Naive thymus-derived CD8-positive, alpha-beta T cell (primary cell): ENCODE results near the gene MUC4. TPM values are rescaled to one million over a fixed set of nuclear protein-coding genes. Genes with fewer than 3 reads are reported as not detected.
"Not testable (repeated sequence)": the region's sequence is repeated elsewhere in the genome, so short reads cannot be mapped to it uniquely, and the experiment has no call there.

ENCODE experiments used
- ATAC-seq, 2 donors: fragments of 150-1000 bp; cut with Tn5 transposase in 1 of 2; sonication (Bioruptor Pico), chemical (Tn5 transposase) in 1 of 2; 1 replicate in 1 of 2; 2 replicates in 1 of 2; pipeline ENCODE4 v1.10.0; 2021; ENCODE audit warnings: mild to moderate bottlenecking in 2 of 2, moderate library complexity in 2 of 2
- POLR2A ChIA-PET: fragments of 350-600 bp; sonication (Branson Sonifier 250); formaldehyde crosslinking; loops from one replicate; lab custom pipeline; 2021; ENCODE audit warnings: antibody characterized with exemption; lab: Charles Lee
- DNase-seq, 10 donors: peaks; one replicate each; pipeline versions ENCODE4 v3.0.0 to v3.0.0-alpha.2; 2020 to 2022
- H3K27ac Mint-ChIP-seq, 10 donors: one replicate each; pipeline ENCODE4 v1.8.0; 2020 to 2022; ENCODE audit warnings: mild to moderate bottlenecking in 10 of 10, mixed read lengths in 10 of 10, moderate library complexity in 4 of 10, inconsistent platforms in 1 of 10
- H3K27me3 Mint-ChIP-seq, 5 donors: one replicate each; pipeline ENCODE4 v1.8.0; 2021 to 2022; ENCODE audit warnings: mixed read lengths in 5 of 5
- H3K36me3 Mint-ChIP-seq, 3 donors: one replicate each; pipeline ENCODE4 v1.8.0; 2020 to 2022; ENCODE audit warnings: mixed read lengths in 3 of 3, mild to moderate bottlenecking in 2 of 3, inconsistent platforms in 1 of 3
- H3K4me1 Mint-ChIP-seq, 4 donors: one replicate each; pipeline ENCODE4 v1.8.0; 2021 to 2022; ENCODE audit warnings: mixed read lengths in 4 of 4
- H3K4me3 Mint-ChIP-seq, 10 donors: one replicate each; pipeline ENCODE4 v1.8.0; 2020 to 2022; ENCODE audit warnings: mild to moderate bottlenecking in 10 of 10, mixed read lengths in 10 of 10, moderate library complexity in 6 of 10, inconsistent platforms in 1 of 10
- H3K9me3 Mint-ChIP-seq, 9 donors: one replicate each; pipeline ENCODE4 v1.8.0; 2020 to 2022; ENCODE audit warnings: mixed read lengths in 9 of 9, mild to moderate bottlenecking in 3 of 9, inconsistent platforms in 1 of 9, moderate library complexity in 1 of 9
- polyA plus RNA-seq, 3 donors: library from polyadenylated mRNA; unstranded; fragments of 300-500 nt; fragmentation: Illumina TruSeq; gene quantifications; one replicate each; pipeline ENCODE4 v1.2.3, GENCODE V29; 2021
- total RNA-seq, 8 experiments: library from RNA in 2 of 8; stranded (reverse) in 2 of 8; gene quantifications; one replicate each; pipeline ENCODE4 v1.2.3 and lab custom pipeline; 2021 to 2026

The MUC4 gene
- total and polyA plus RNA-seq, 5 experiments from 2014 or later: not detected

DNA sequence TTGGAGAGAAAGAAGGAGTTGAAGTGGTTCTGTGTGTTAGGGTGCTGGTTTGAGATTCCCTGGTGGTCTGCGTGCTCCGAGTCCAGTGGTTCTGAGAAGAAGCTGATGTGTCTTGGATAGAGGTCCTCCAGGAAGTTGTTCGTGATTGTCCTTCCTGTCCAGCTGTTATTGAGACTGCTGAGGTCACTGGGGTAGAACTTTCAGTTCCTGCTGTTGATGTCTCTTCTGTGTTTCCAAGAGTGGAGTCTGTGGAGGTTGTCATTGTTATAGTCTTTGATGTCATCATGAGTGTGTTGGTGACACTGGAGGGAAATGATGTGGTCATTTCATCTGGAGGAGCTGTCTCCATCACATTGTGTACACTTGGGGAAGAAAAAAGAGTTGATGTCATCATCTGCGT lies 20.8 kb downstream of the MUC4 start:
- Mint-ChIP-seq H3K4me3 (peak overlapping the region in 2 of 10 donors; percentile 15 to 45), H3K9me3 (peaks cover 0 to 22% (median 14%) of the 10 kb centered on the region in 9 donors), H3K27ac (peak overlapping the region in 6 of 10 donors; percentile 20 to 70 (median 56)), H3K4me1 (peaks cover 33 to 47% (median 42%) of the 10 kb centered on the region in 4 donors), H3K27me3 (peaks cover 0 to 6% (median 3%) of the 10 kb centered on the region in 5 donors), H3K36me3 (peaks cover 0 to 6% (median 5%) of the 10 kb centered on the region in 3 donors)
- ATAC-seq (no peak), DNase-seq (no peak)
- POLR2A ChIA-PET: no interaction called here

DNA sequence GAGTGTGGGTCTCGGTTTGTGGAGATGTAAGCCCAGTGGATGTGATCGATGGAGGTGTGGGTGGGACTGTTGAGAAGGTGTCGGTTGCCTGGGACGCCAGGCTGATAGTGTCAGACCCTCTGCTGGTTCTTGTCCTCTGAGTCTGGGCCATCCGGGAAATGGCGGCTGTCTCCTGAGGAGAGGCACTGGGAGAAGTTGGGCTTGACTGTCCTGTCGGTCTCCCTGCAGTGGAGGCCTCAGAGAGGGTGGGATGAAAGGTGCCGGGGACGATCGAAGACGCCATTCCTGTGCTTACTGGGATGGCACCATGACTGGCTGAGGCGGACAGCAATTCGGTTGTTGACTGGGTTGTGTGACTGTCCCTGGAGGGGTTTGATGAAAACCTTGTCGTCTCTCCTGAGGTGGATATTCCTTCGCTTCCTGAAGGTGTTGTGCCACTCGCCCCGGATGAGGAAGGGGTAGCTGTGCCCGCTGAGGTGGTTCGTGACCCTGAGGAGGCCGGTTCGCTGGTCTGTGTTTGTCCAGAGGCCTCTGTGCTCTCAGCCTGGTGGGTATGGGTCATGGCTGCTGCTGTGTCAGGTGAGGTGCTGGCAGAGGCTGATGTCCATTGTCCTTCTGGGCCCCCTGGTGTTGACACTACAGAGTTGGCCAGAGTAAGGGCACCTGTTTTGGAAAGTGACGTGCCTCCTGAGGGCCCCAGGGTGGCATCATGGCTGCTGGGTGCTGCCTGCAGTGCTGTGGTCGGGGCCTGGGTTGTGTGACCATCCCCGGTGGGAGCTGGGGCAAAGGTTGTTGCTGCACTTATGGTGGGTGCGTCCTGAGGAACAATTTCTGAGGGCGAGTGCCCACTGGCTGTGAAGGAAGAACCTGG lies 22.8 kb downstream of the MUC4 start:
- Mint-ChIP-seq H3K4me3 (peak overlapping the region in 8 of 10 donors; percentile 7 to 82 (median 66)), H3K9me3 (peaks cover 0 to 42% (median 34%) of the 10 kb centered on the region in 9 donors), H3K4me1 (peaks cover 50 to 66% (median 60%) of the 10 kb centered on the region in 4 donors), H3K27ac (peak overlapping the region in 9 of 10 donors; percentile 64 to 98 (median 89)), H3K27me3 (peaks cover 0 to 3% (median 0%) of the 10 kb centered on the region in 5 donors), H3K36me3 (peaks cover 0 to 14% (median 11%) of the 10 kb centered on the region in 3 donors)
- ATAC-seq (no peak), DNase-seq (no peak)
- POLR2A ChIA-PET: no interaction called here

DNA sequence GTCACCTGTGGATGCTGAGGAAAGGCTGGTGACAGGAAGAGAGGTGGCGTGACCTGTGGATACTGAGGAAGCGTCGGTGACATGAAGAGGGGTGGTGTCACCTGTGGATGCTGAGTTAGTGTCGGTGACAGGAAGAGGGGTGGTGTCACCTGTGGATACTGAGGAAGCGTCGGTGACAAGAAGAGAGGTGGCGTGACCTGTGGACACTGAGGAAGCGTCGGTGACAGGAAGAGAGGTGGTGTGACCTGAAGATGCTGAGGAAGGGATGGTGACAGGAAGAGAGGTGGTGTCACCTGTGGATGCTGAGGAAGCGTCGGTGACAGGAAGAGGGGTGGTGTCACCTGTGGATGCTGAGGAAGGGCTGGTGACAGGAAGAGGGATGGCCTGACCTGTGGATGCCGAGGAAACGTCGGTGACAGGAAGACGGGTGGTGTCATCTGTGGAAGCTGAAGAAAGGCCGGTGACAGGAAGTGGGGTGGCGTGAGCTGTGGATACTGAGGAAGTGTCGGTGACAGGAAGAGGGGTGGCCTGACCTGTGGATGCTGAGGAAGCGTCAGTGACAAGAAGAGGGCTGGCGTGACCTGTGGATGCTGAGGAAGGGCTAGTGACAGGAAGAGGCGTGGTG lies 25.8 kb downstream of the MUC4 start:
- H3K27me3 Mint-ChIP-seq, ATAC-seq, POLR2A ChIA-PET, DNase-seq: not testable (repeated sequence)
- peaks cover 0 to 69% (median 52%) of the 10 kb centered on the region in 9 donors for H3K9me3 Mint-ChIP-seq
- H3K4me1 Mint-ChIP-seq: peaks cover 66 to 86% (median 77%) of the 10 kb centered on the region in 4 donors
- peak overlapping the region; percentile 83 to 97 (median 92) for H3K27ac Mint-ChIP-seq
- peak overlapping the region in 9 of 10 donors; percentile 35 to 78 (median 63) for H3K4me3 Mint-ChIP-seq
- peaks cover 0 to 16% (median 14%) of the 10 kb centered on the region in 3 donors for H3K36me3 Mint-ChIP-seq

DNA sequence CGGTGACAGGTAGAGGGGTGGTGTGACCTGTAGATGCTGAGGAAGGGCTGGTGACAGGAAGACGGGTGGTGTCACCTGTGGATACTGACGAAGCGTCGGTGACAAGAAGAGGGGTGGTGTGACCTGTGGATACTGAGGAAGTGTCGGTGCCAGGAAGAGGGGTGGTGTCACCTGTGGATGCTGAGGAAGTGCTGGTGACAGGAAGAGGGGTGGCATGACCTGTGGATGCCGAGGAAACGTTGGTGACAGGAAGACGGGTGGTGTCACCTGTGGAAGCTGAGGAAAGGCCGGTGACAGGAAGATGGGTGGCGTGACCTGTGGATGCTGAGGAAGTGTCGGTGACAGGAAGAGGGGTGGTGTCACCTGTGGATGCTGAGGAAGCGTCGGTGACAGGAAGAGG lies 27.7 kb downstream of the MUC4 start:
- ATAC-seq, POLR2A ChIA-PET, DNase-seq, H3K27me3 Mint-ChIP-seq: not testable (repeated sequence)
- H3K4me3 Mint-ChIP-seq: peak overlapping the region in 9 of 10 donors; percentile 2 to 70 (median 39)
- peaks cover 0 to 24% (median 14%) of the 10 kb centered on the region in 3 donors for H3K36me3 Mint-ChIP-seq
- peaks cover 57 to 86% (median 78%) of the 10 kb centered on the region in 4 donors for H3K4me1 Mint-ChIP-seq
- H3K27ac Mint-ChIP-seq: peak overlapping the region; percentile 63 to 97 (median 86)
- H3K9me3 Mint-ChIP-seq: peaks cover 0 to 87% (median 67%) of the 10 kb centered on the region in 9 donors

DNA sequence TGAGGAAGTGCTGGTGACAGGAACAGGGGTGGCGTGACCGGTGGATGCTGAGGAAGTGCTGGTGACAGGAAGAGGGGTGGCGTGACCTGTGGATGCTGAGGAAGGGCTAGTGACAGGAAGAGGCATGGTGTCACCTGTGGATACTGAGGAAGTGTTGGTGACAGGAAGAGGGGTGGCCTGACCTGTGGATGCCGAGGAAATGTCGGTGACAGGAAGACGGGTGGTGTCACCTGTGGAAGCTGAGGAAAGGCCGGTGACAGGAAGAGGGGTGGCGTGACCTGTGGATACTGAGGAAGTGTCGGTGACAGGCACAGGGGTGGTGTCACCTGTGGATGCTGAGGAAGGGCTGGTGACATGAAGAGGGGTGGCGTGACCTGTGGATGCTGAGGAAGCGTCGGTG lies 30.5 kb downstream of the MUC4 start:
- peak overlapping the region; percentile 44 to 97 (median 87) for H3K27ac Mint-ChIP-seq
- DNase-seq, ATAC-seq, H3K27me3 Mint-ChIP-seq, POLR2A ChIA-PET: not testable (repeated sequence)
- H3K4me1 Mint-ChIP-seq: peaks cover 43 to 77% (median 66%) of the 10 kb centered on the region in 4 donors
- peaks cover 0 to 21% (median 12%) of the 10 kb centered on the region in 3 donors for H3K36me3 Mint-ChIP-seq
- H3K9me3 Mint-ChIP-seq: peaks cover 0 to 82% (median 65%) of the 10 kb centered on the region in 9 donors
- peak overlapping the region in 9 of 10 donors; percentile 8 to 70 (median 61) for H3K4me3 Mint-ChIP-seq

DNA sequence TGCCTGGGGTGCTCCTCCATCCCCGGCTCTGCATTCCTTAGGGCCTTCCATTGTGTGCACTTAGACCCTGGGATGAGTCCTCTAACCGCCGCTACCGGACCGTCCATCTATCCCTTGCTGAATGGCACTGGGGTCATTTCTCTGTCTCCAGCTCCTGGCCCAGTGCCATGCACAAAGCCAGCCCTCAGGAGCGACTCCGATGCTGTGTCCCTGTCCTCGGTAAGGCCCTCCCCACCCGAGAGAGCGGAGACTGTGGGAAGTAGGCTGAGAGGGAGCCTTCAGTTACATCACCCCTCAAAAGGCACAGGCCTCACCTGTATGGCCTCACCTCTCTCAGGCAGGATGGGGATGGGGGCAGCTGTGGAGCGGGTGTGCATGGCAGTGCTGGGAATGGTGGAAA lies 33.8 kb downstream of the MUC4 start:
- peaks cover 18 to 46% (median 38%) of the 10 kb centered on the region in 4 donors for H3K4me1 Mint-ChIP-seq
- POLR2A ChIA-PET: no interaction called here
- peak overlapping the region in 6 of 10 donors; percentile 10 to 81 (median 66) for H3K27ac Mint-ChIP-seq
- peaks cover 0 to 50% (median 38%) of the 10 kb centered on the region in 9 donors for H3K9me3 Mint-ChIP-seq
- H3K4me3 Mint-ChIP-seq: peak overlapping the region in 1 of 10 donors; percentile 60
- DNase-seq (no peak), ATAC-seq (no peak)
- peaks cover 0 to 9% (median 0%) of the 10 kb centered on the region in 3 donors for H3K36me3 Mint-ChIP-seq
- no peaks in the 10 kb centered on the region for H3K27me3 Mint-ChIP-seq

DNA sequence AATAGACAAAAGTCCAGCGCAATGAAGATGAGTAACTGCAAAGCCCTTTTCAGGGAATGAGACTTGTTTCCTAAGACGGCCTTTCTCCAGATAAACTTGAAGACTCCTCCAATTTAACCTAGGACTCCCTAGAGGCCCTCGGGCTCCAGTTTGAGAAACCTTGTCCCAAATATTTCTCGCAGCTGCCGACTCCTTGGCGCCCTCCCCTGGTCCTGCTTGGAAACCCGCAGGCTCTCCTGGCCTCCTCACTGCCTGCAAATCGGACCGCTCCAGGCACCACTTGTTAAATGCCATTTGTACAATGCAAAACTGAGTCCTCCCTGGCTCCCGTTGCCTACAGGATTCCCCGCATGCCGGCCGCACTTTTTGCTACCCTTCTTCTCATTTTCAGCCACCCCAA lies 36.8 kb downstream of the MUC4 start:
- ATAC-seq: no peak
- Mint-ChIP-seq H3K9me3 (peaks cover 0 to 22% (median 15%) of the 10 kb centered on the region in 9 donors), H3K27ac (no peak overlapping the region), H3K4me3 (no peak overlapping the region), H3K4me1 (peaks cover 3 to 19% (median 14%) of the 10 kb centered on the region in 4 donors), H3K27me3 (no peaks in the 10 kb centered on the region), H3K36me3 (no peaks in the 10 kb centered on the region)
- no peak for DNase-seq
- POLR2A ChIA-PET: no interaction called here

DNA sequence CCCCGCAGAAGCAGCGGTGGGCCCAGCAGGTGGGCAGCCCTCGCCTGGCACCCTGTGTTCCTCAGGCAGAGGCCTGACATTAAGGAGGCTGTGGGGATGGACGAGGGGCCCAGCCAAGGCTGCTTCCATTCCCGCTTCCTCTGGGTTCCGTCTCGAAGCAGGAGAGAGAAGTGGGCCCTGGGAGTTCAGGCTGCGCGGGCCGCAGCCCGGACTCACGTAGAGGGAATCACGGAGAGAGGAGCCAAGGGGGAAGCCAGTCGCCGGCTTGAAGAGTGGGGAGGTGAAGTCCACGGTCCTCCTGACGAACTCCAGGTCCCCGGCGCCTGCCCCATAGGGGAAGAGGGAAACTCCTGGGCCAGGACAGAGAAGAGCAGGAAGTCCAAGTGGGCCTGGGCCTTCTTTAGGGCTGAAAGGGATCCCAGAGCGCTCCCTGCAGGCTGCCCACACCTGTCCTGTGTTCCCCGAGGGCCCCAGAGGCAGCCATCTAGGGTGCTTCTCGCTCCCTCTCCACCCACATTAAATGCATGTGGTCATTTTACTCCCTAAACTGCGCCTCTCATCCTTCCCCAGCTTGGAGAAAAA lies 37.7 kb downstream of the MUC4 start:
- POLR2A ChIA-PET: no interaction called here
- DNase-seq: no peak
- ATAC-seq: no peak
- Mint-ChIP-seq H3K4me1 (peaks cover 3 to 10% (median 6%) of the 10 kb centered on the region in 4 donors), H3K4me3 (no peak overlapping the region), H3K9me3 (peaks cover 0 to 13% (median 11%) of the 10 kb centered on the region in 9 donors), H3K36me3 (no peaks in the 10 kb centered on the region), H3K27me3 (no peaks in the 10 kb centered on the region), H3K27ac (no peak overlapping the region)

DNA sequence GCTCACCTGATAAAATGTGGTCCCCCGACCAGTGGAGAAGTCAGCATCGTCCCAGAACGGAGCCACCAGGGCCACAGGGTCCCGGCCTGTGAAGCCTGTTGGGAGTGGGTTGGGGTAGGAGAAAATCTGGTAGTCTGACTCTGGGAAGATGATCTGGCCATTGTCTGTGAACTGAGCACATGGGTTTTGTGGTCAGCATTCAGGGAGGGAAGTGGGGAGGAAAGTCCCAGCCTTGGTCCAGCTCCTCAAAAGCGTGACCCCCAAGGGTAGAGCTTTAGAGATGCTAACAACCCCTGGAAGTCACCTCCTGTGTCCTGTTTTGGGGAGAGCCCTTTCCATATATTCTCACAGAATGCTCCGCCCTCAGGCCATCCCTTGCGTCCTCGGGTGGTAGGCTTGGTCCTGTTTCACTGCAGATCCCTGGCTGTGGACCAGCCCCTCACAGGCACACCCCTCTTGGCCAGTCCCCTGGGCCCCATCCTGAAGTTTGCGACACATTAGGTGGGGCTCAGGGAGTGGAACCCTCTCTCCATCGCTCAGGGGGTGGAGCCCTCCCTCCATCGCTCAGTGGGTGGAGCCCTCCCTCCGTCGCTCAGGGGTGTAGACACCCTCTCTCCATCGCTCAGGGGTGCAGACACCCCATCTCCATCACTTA lies 40.0 kb downstream of the MUC4 start:
- Mint-ChIP-seq H3K27me3 (no peaks in the 10 kb centered on the region), H3K4me1 (peaks cover 0 to 1% (median 0%) of the 10 kb centered on the region in 4 donors), H3K4me3 (peak overlapping the region in 1 of 10 donors; percentile 61), H3K9me3 (peaks cover 0 to 3% (median 0%) of the 10 kb centered on the region in 9 donors), H3K27ac (no peak overlapping the region), H3K36me3 (no peaks in the 10 kb centered on the region)
- ATAC-seq: no peak
- POLR2A ChIA-PET: no interaction called here
- DNase-seq: peak in 1 of 10 donors; percentile 53

DNA sequence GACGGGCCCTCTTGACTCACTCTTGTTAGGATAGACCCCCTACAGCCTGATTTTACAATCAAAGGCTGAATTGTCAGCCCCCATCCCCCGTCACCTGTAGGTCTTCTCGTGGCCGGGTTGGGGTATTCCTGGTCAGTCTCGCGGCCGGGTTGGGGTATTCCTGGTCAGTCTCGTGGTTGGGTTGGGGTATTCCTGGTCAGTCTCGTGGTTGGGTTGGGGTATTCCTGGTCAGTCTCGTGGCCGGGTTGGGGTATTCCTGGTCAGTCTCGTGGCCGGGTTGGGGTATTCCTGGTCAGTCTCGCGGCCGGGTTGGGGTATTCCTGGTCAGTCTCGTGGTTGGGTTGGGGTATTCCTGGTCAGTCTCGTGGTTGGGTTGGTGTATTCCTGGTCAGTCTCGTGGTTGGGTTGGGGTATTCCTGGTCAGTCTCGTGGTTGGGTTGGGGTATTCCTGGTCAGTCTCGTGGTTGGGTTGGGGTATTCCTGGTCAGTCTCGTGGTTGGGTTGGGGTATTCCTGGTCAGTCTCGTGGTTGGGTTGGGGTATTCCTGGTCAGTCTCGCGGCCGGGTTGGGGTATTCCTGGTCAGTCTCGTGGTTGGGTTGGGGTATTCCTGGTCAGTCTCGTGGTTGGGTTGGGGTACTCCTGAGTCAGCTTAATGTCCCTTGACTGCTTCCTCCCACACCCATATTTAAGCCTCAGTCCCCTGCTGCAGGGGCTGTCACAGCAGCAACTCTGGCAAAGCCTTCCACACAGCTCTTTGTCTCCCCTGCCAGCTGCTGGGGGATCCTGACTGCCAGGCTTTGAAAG lies 40.7 kb downstream of the MUC4 start:
- H3K9me3 Mint-ChIP-seq, H3K4me1 Mint-ChIP-seq, H3K27me3 Mint-ChIP-seq, ATAC-seq, DNase-seq, POLR2A ChIA-PET, H3K36me3 Mint-ChIP-seq, H3K27ac Mint-ChIP-seq: not testable (repeated sequence)
- peak overlapping the region in 1 of 10 donors; percentile 54 for H3K4me3 Mint-ChIP-seq

DNA sequence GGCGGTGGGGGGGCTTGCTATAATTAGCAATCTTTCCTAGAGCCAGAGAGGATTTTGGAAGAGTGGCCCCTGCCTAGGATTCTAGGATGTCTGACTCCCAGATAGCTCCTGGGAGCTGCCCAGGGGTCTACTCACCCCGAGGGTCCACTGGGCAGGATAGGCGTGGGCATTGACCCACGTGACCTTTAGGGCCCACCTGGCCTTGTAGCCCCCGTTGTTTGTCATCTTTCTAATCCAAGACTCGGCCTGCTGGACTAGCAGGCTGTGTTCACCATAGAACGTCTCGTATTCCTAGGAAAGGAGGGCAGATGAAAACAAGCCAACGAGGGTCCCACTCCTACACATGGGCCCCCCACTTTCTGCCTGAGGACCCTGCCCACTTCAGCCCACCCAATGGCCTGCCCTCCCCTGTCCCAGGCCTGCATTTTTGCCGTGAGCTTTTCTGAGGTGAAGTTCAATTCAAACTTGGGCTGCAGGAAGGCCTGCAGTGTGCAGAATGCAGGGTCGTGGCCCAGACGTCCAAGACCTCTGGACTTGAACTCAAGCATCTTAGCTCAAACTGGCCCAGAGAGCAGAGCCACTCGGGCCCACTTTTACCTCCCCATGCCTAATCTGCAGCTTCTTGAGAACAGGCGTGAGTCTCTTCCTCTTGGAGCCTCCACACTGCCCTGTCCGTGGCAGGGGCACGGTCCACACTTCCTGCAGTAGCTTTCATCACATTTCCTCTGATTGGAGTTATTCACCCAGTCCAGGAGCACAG lies 41.5 kb downstream of the MUC4 start:
- H3K4me1 Mint-ChIP-seq: peaks cover 0 to 1% (median 0%) of the 10 kb centered on the region in 4 donors
- peaks cover 0 to 3% (median 0%) of the 10 kb centered on the region in 9 donors for H3K9me3 Mint-ChIP-seq
- no peaks in the 10 kb centered on the region for H3K36me3 Mint-ChIP-seq
- H3K27me3 Mint-ChIP-seq: peaks cover 0 to 7% (median 0%) of the 10 kb centered on the region in 5 donors
- POLR2A ChIA-PET: no interaction called here
- ATAC-seq (no peak), DNase-seq (peak in 1 of 10 donors; percentile 38)
- peak overlapping the region in 1 of 10 donors; percentile 12 for H3K4me3 Mint-ChIP-seq
- H3K27ac Mint-ChIP-seq: no peak overlapping the region
